ENCODE data around the gene RAP1A. TPM values are rescaled to one million over a fixed set of nuclear protein-coding genes. Genes with fewer than 3 reads are reported as not detected.

The RAP1A gene
- total RNA-seq, 1 experiment from 2014 or later: 50.9 TPM

- intact Hi-C loops (cut with micrococcal nuclease; ENCODE audit: unreplicated experiment): no loop called here
- no peak for DNase-seq (ENCODE audit: low spot score)
- Histone ChIP-seq H3K27me3 (replicated peaks; ENCODE audit: insufficient read depth, low read depth, low read length, poor library complexity) (no peaks in the 10 kb centered on the region), H3K27ac (ENCODE audit: low read depth, low read length, poor library complexity, severe bottlenecking) (no peak overlapping the region), H3K36me3 (ENCODE audit: insufficient read depth, low read length, poor library complexity, severe bottlenecking) (no peaks in the 10 kb centered on the region), H3K9me3 (ENCODE audit: low read depth, low read length, poor library complexity, severe bottlenecking) (no peaks in the 10 kb centered on the region), H3K4me3 (ENCODE audit: low read depth, low read length, poor library complexity, severe bottlenecking) (no peak overlapping the region), H3K4me1 (ENCODE audit: insufficient read depth, low read length, poor library complexity, severe bottlenecking) (peaks cover 3% of the 10 kb centered on the region)
- CTCF ChIA-PET: no interaction called here
- BruUV-seq (replicated peaks): no TSS peak
- POLR2A ChIA-PET (ENCODE audit: low non-redundant PET): no interaction called here
- TF ChIP-seq CTCF (conservative IDR thresholded peaks at IDR 0.05; ENCODE audit: low read depth, low read length): no peak
- TF ChIP-seq EZH2 (IDR thresholded peaks at IDR 0.05; ENCODE audit: borderline replicate concordance, low read depth, low read length, poor library complexity, severe bottlenecking): no peak
Measured at GRCh38 chr1:111660204-111661150, 40.9 kb downstream of the RAP1A start.

- BruUV-seq (replicated peaks): no TSS peak
- TF ChIP-seq EZH2 (IDR thresholded peaks at IDR 0.05; ENCODE audit: borderline replicate concordance, low read depth, low read length, poor library complexity, severe bottlenecking) (no peak), CTCF (conservative IDR thresholded peaks at IDR 0.05; ENCODE audit: low read depth, low read length) (no peak)
- intact Hi-C loops (cut with micrococcal nuclease; ENCODE audit: unreplicated experiment): no loop called here
- H3K9me3 ChIP-seq (ENCODE audit: low read depth, low read length, poor library complexity, severe bottlenecking): no peaks in the 10 kb centered on the region
- no peak overlapping the region for H3K4me3 ChIP-seq (ENCODE audit: low read depth, low read length, poor library complexity, severe bottlenecking)
- no peak overlapping the region for H3K27ac ChIP-seq (ENCODE audit: low read depth, low read length, poor library complexity, severe bottlenecking)
- no peaks in the 10 kb centered on the region for H3K27me3 ChIP-seq (replicated peaks; ENCODE audit: insufficient read depth, low read depth, low read length, poor library complexity)
- no peak for DNase-seq (ENCODE audit: low spot score)
- ChIA-PET CTCF (no interaction called here), POLR2A (ENCODE audit: low non-redundant PET) (no interaction called here)
- H3K4me1 ChIP-seq (ENCODE audit: insufficient read depth, low read length, poor library complexity, severe bottlenecking): no peaks in the 10 kb centered on the region
- no peaks in the 10 kb centered on the region for H3K36me3 ChIP-seq (ENCODE audit: insufficient read depth, low read length, poor library complexity, severe bottlenecking)
Measured at GRCh38 chr1:111664652-111665051, 45.1 kb downstream of the RAP1A start.

DNA sequence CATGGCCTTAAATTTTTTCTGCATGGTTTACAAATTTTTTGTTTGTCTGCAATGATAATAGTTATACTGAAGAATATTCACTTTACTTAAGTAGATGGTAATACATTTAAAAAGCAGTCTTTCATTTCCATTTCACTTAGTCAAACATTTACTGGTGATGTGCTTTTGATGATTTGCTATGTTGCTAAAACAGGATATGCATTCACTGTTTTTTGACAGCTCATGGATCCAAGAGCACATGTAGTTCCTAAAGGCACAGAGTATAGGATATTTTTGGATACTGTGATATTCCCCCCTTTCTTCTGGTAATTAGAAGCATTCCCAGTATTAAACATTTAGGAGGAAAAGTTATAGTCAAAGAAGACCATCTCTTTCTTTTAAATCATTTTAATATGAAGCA lies 45.9 kb downstream of the RAP1A start:
- intact Hi-C loops (cut with micrococcal nuclease; ENCODE audit: unreplicated experiment): no loop called here
- no peak for DNase-seq (ENCODE audit: low spot score)
- H3K36me3 ChIP-seq (ENCODE audit: insufficient read depth, low read length, poor library complexity, severe bottlenecking): no peaks in the 10 kb centered on the region
- H3K9me3 ChIP-seq (ENCODE audit: low read depth, low read length, poor library complexity, severe bottlenecking): no peaks in the 10 kb centered on the region
- no TSS peak for BruUV-seq (replicated peaks)
- H3K27ac ChIP-seq (ENCODE audit: low read depth, low read length, poor library complexity, severe bottlenecking): no peak overlapping the region
- no peak overlapping the region for H3K4me3 ChIP-seq (ENCODE audit: low read depth, low read length, poor library complexity, severe bottlenecking)
- H3K27me3 ChIP-seq (replicated peaks; ENCODE audit: insufficient read depth, low read depth, low read length, poor library complexity): no peaks in the 10 kb centered on the region
- no peak for TF ChIP-seq CTCF (conservative IDR thresholded peaks at IDR 0.05; ENCODE audit: low read depth, low read length)
- no peak for TF ChIP-seq EZH2 (IDR thresholded peaks at IDR 0.05; ENCODE audit: borderline replicate concordance, low read depth, low read length, poor library complexity, severe bottlenecking)
- no peaks in the 10 kb centered on the region for H3K4me1 ChIP-seq (ENCODE audit: insufficient read depth, low read length, poor library complexity, severe bottlenecking)
- ChIA-PET CTCF (no interaction called here), POLR2A (ENCODE audit: low non-redundant PET) (no interaction called here)

Data from A673 (cell line).